Liver (tissue), 9 donors: Measurements from ENCODE around the gene OXCT1. TPM values are rescaled to one million over a fixed set of nuclear protein-coding genes. Genes with fewer than 3 reads are reported as not detected.

Source experiments
- DNase-seq: peaks from one replicate; pipeline ENCODE4 v3.0.0-alpha.2; 2017; ENCODE audit warnings: low spot score
- H3K27ac ChIP-seq, 2 donors: one replicate each; pipeline ENCODE4 v1.7.0; 2013; ENCODE audit warnings: inconsistent platforms in 2 of 2, low read length in 2 of 2, control low read depth in 1 of 2, low read depth in 1 of 2, mild to moderate bottlenecking in 1 of 2
- H3K27me3 ChIP-seq, 4 donors: one replicate each; pipeline versions ENCODE4 v1.6.1 to v1.7.0; 2013; ENCODE audit warnings: low read length in 3 of 4, inconsistent platforms in 1 of 4, mild to moderate bottlenecking in 1 of 4, moderate library complexity in 1 of 4; ENCODE audit not compliant: control insufficient read depth in 4 of 4, insufficient read depth in 4 of 4
- H3K36me3 ChIP-seq, 4 donors: one replicate each; pipeline versions ENCODE4 v1.6.1 to v1.7.0; 2013; ENCODE audit warnings: low read length in 3 of 4, mild to moderate bottlenecking in 3 of 4, low read depth in 1 of 4, moderate library complexity in 1 of 4; ENCODE audit not compliant: control insufficient read depth in 4 of 4, insufficient read depth in 3 of 4
- H3K4me1 ChIP-seq, 4 donors: one replicate each; pipeline versions ENCODE4 v1.6.1 to v1.7.0; 2013; ENCODE audit warnings: low read length in 3 of 4, mild to moderate bottlenecking in 3 of 4, moderate library complexity in 1 of 4; ENCODE audit not compliant: control insufficient read depth in 4 of 4, insufficient read depth in 4 of 4
- H3K4me3 ChIP-seq, 3 donors: one replicate each; pipeline versions ENCODE4 v1.6.1 to v1.7.0; 2013; ENCODE audit warnings: low read length in 3 of 3, control low read depth in 1 of 3, low read depth in 1 of 3, mild to moderate bottlenecking in 1 of 3
- H3K9ac ChIP-seq, 2 donors: one replicate each; pipeline ENCODE4 v1.7.0; 2013; ENCODE audit warnings: low read length in 2 of 2, mild to moderate bottlenecking in 2 of 2, moderate library complexity in 2 of 2, control low read depth in 1 of 2, low read depth in 1 of 2
- H3K9me3 ChIP-seq, 4 donors: one replicate each; pipeline versions ENCODE4 v1.6.1 to v1.7.0; 2013; ENCODE audit warnings: low read length in 3 of 4; ENCODE audit not compliant: control insufficient read depth in 4 of 4
- ATF3 ChIP-seq: IDR thresholded peaks from 2 replicates; pipeline ENCODE4 v1.6.1; 2016; ENCODE audit warnings: antibody characterized with exemption
- CTCF ChIP-seq: fragments of 150-350 bp; IDR thresholded peaks from 2 replicates; pipeline ENCODE4 v1.5.1; 2017; ENCODE audit warnings: improper control_type of control experiment, low read depth, low read length; ENCODE audit not compliant: missing input control
- EGR1 ChIP-seq, 2 donors: IDR thresholded peaks; 2 replicates each; pipeline ENCODE4 v1.6.1; 2016 to 2018; ENCODE audit warnings: antibody characterized with exemption in 2 of 2, low read depth in 2 of 2
- FOXA2 ChIP-seq: IDR thresholded peaks from 2 replicates; pipeline ENCODE4 v1.6.1; 2016; ENCODE audit warnings: antibody characterized with exemption
- HNF4A ChIP-seq, 2 donors: conservative IDR thresholded peaks; 2 replicates each; pipeline ENCODE4 v1.6.1; 2016; ENCODE audit warnings: antibody characterized with exemption in 2 of 2, mild to moderate bottlenecking in 2 of 2
- HNF4G ChIP-seq: IDR thresholded peaks from 2 replicates; pipeline ENCODE4 v1.6.1; 2016; ENCODE audit warnings: antibody characterized with exemption
- NR2F2 ChIP-seq: IDR thresholded peaks from 2 replicates; pipeline ENCODE4 v1.6.1; 2016; ENCODE audit warnings: antibody characterized with exemption
- RAD21 ChIP-seq, 2 donors: IDR thresholded peaks; 2 replicates each; pipeline ENCODE4 v1.6.1; 2016; ENCODE audit warnings: antibody characterized with exemption in 2 of 2, mild to moderate bottlenecking in 2 of 2
- REST ChIP-seq: IDR thresholded peaks from 2 replicates; pipeline ENCODE4 v1.6.1; 2016; ENCODE audit warnings: antibody characterized with exemption, mild to moderate bottlenecking
- RXRA ChIP-seq, 2 donors: IDR thresholded peaks; 2 replicates each; pipeline ENCODE4 v1.6.1; 2017 to 2018; ENCODE audit warnings: antibody characterized with exemption in 2 of 2, mild to moderate bottlenecking in 1 of 2
- SP1 ChIP-seq: IDR thresholded peaks from 2 replicates; pipeline ENCODE4 v1.6.1; 2018; ENCODE audit warnings: antibody characterized with exemption, mild to moderate bottlenecking
- ZBTB33 ChIP-seq: IDR thresholded peaks from 2 replicates; pipeline ENCODE4 v1.6.1; 2016; ENCODE audit warnings: antibody characterized with exemption
- WGBS: extraction: QIAGEN DNeasy Blood & Tissue Kit; methylation state at CpG from one replicate; pipeline ENCODE4 v1.1.7; 2013; 5-methylcytosine and 5-hydroxymethylcytosine counted together
- polyA plus RNA-seq, 2 donors: library from polyadenylated mRNA; stranded (reverse) in 1 of 2; unstranded in 1 of 2; fragments of 200-250 nt in 1 of 2; fragments of >200 nt in 1 of 2; fragmentation: Nextera tagmentation in 1 of 2; extraction: Ambion mirVana in 1 of 2; gene quantifications; one replicate each; pipeline versions ENCODE4 v1.2.1 to v1.2.3, GENCODE V29; 2013 to 2015
- total RNA-seq, 2 donors: library from RNA; depleted of rRNA; stranded (reverse); fragments of >200 nt; gene quantifications; one replicate each; pipeline ENCODE4 v1.2.3, GENCODE V29; 2014
- donor health status: healthy.
- donor health status: healthy.
- donor health status: healthy.
- donor health status: healthy.
- donor health status: healthy.

OXCT1 gene
- total and polyA plus RNA-seq, 4 donors, result 0.72 to 10.7 (median 1.1) TPM

GRCh38 chr5:41755705-41756104, 114.5 kb downstream of the OXCT1 start:
- TF ChIP-seq REST (no peak), HNF4A (conservative IDR thresholded peaks at IDR 0.05) (no peak), FOXA2 (no peak), SP1 (no peak), ZBTB33 (no peak), EGR1 (IDR thresholded peaks at IDR 0.05; ENCODE audit: low read depth in 2 of 2) (no peak), HNF4G (no peak), RAD21 (IDR thresholded peaks at IDR 0.05) (no peak)
- 85% methylated on average over 1 of the region's 1 CpG for WGBS

GRCh38 chr5:41754857-41755256, 115.4 kb downstream of the OXCT1 start:
- Histone ChIP-seq H3K9me3 (no peaks in the 10 kb centered on the region), H3K27me3 (peaks cover 0 to 4% (median 0%) of the 10 kb centered on the region in 4 donors), H3K27ac (no peak overlapping the region), H3K36me3 (no peaks in the 10 kb centered on the region), H3K4me1 (no peaks in the 10 kb centered on the region), H3K4me3 (no peak overlapping the region), H3K9ac (no peak overlapping the region)
- WGBS, result 39% methylated on average over 2 of the region's 2 CpGs
- no peak for DNase-seq
- peak; percentile 14 for TF ChIP-seq CTCF
- peak; percentile 41 to 44 for TF ChIP-seq RAD21 (IDR thresholded peaks at IDR 0.05)
- no peak for TF ChIP-seq ATF3
- peak; percentile 96 for TF ChIP-seq NR2F2
- TF ChIP-seq REST, result no peak
- TF ChIP-seq RXRA (IDR thresholded peaks at IDR 0.05), result peak in 1 of 2 donors; percentile 7

More at GRCh38 chr5:41755705-41756104, 114.5 kb downstream of the OXCT1 start:
- no peak for DNase-seq
- peaks cover 0 to 4% (median 0%) of the 10 kb centered on the region in 4 donors for H3K27me3 ChIP-seq
- H3K9me3 ChIP-seq, result no peaks in the 10 kb centered on the region
- H3K4me3 ChIP-seq, result no peak overlapping the region
- H3K4me1 ChIP-seq, result no peaks in the 10 kb centered on the region
- no peaks in the 10 kb centered on the region for H3K36me3 ChIP-seq
- no peak overlapping the region for H3K27ac ChIP-seq
- no peak overlapping the region for H3K9ac ChIP-seq
